ENCODE measurements around the gene NDUFB10. TPM values are rescaled to one million over a fixed set of nuclear protein-coding genes. Genes with fewer than 3 reads are reported as not detected.

Gene NDUFB10
- total RNA-seq, 2 donors from 2014 or later = 112 to 116 TPM

DNA sequence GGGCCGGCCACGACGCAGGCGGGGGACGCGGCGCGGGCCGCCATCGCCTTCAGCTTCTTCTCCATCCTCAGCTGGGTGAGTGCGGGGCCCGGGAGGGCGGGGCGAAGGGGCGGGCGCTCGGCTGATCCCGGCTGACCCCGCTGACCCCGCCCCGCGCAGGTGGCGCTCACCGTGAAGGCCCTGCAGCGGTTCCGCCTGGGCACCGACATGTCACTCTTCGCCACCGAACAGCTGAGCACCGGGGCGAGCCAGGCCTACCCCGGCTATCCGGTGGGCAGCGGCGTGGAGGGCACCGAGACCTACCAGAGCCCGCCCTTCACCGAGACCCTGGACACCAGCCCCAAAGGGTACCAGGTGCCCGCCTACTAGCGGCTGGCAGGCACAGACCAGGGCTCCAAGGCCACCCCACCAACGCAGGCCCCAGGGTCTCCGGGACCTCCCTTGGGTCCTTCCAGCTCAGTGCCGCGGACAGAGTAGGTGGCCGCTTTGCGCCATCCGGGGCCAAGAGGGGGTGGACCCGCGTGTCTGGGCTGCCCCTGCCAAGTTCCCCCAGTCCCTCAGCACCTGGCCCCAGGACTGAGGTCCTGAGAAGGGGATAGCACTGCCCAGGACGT, 33.5 kb downstream of the NDUFB10 start:
- intact Hi-C loops (cut with DNase I) = no loop called here
- DNase-seq (ENCODE audit: low spot score) = no peak

DNA sequence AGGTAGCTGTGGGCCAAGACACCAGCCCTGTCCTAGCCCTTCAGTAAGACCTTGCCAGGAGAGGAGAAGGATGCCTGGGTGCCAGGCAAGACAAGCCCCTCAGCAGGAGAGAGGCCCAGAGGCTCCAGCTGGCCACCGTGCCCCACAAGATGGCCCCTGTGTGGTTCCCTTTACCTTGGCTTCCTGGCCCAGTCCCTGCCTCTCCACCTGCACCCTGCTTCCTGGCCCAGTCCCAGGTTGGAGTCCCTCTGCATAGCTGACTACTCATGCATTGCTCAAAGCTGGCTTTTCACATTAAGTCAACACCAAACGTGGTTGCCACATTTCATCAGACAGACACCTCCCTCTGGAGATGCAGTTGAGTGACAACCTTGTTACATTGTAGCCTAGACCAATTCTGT, 34.4 kb downstream of the NDUFB10 start:
- intact Hi-C loops (cut with DNase I) = no loop called here
- no peak for DNase-seq (ENCODE audit: low spot score)

DNA sequence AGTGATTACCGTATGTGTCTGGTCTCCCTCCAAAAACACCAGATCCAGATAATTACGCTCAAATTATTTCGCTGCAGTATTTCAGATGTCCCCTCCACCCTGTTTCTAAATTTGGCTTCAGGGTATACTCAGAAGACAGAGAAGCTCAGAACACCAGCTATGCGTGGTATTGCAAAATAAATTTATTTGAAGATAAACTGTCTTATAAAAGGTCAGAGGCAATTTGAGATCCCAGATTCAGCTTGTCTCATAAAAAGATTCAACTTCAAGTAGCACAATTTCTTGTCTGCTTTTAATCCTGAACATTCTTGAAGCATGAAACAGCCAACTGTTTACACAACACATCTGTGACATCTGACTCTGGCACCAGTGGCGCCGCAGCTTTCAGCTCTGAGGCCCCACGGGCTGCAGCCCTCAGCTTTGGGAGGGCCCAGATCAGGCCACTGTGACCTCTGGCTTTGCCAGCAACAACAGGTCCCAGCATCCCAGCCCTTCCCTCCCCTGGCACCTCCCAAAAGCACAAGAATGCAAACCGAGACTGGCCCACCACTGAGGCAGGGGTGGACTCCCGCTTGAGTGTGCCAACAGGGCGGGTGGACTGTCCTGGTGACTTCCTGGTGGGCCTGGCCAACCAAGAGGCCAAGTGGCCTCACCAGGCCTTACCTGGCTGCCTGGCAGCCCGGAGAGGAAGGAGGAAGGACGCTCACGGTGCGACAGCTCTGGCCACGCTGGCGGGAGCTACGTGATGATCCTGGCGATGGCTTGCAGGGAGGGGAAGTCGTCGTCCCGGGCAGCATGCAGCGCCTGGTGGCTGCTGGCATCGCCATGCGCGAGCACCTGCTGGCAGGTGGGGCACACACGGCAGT, 38.4 kb downstream of the NDUFB10 start:
- DNase-seq (ENCODE audit: low spot score) = no peak

DNA sequence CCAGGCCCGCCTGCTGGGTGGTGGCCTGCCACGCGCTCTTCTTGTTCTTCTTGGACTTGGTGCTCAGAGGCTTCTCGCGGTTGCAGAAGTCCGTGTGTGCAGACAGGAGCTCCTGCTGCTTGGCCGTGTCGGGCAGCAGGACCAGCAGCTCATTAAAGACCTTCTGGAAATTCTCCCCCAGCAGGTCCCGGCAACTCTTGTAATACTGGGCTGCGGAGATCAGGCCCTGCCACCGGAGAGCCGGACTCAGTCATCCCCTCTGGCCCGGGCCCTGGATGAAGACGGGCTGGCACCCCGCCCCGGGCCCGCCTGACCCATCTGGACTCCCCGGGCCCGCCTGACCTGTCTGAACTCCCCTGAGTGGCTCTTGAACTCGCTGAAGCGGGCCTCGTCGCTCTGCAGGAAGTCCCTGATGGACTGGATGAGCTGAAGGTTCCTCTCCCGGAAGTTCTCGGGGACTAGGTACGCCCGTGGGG, 39.1 kb downstream of the NDUFB10 start:
- no peak for DNase-seq (ENCODE audit: low spot score)
- intact Hi-C loops (cut with DNase I) = no loop called here

More for the DNA sequence above, 38.4 kb downstream of the NDUFB10 start:
- intact Hi-C loops (cut with DNase I) = no loop called here

DNA sequence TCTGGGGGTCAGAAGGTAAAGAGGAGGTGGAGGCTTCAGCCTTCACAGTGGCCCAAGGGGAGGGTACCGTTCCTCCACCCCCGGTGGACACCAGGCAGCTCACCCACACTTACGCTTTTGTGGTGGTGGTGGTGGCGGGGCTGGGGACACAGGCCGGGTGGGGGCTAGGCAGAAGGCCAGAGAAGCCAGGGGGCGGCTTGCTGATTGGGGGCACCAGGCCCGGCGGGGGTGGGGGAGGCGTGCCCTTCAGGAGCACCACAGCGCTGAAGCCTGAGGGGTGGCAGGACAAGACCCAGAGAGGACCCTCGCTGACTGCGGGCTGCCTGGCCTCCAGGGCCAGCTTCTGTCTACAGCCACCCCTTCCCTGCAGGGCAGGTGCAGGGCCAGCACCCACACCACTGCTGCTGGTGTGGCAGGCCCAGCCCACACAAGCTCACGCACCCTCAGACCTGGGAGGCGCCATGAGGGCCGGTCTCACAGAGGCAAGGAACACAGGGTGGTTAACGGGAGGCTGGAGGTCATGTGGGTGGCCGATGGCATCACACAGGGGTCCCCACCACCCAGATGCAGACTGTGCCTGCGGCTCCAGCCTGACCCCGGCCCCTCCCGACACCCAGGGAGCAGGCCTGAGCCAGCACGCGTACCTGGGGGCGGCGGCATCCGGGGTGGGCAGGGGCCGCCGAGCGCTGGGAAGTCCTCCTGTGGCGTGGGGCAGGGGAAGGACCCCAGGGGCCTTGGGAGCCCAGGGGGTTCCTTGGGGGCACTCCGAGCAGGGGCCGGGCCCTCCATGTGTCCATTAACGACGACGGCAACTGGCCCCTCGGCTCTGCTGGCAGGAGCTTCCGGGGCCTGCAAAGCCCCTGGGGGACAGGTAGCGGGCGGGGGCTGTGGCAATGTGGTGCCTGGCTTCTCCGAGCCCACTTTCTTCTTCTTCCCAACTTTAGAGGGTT, 39.8 kb downstream of the NDUFB10 start:
- intact Hi-C loops (cut with DNase I) = no loop called here
- DNase-seq (ENCODE audit: low spot score) = no peak

DNA sequence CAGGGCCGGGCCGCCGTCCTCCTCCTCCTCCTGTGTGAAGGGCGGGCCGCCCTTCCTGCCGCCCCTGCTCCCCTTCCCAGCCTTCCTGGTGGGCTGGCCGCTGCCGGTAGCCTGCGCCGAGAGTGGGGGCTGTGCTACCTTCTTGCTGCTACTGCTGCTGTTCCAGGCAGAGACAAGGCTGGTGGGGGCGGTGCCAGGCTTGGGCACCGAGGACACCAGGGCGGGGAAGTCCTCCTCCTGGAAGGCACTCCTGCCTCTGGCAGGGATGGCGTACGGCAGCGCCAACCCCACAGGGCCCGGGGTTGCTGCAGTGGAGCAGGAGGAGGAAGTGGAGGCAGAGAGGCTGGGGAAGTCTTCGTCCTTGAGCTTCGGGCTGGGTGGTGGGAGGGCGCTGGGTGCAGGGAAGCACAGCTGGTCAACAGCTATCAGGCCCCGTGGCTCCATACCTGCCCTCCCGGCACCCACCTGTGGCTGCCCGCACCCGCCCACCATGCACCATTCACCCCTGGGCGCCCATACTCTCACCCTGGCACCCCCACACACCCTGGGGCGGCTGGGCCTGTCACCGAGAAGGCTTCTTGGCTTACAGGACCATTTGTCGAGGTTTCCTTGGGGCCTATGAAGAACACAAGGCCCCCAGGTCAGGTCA, 40.7 kb downstream of the NDUFB10 start:
- intact Hi-C loops (cut with DNase I) = no loop called here
- DNase-seq (ENCODE audit: low spot score) = no peak

DNA sequence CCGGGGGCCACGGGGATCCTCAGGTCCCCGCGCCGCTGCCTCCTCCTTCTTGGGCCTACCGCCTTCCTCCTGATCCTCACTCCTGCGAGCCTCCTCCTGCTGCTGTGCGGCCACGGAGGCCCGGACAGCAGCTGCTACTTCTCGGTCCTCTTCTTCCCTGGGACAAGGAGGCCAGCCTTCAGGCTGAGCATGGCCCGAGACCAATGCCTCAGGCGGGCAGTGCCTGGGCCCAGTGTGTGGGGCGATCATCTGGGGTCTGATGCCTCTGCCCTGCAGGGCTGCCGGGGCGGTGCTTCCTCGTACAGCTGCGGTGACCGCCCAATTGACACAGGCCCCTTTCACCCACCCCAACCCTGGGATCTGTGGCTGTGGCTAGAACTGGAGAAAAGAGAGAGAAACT, 41.7 kb downstream of the NDUFB10 start:
- DNase-seq (ENCODE audit: low spot score) = no peak
- intact Hi-C loops (cut with DNase I) = no loop called here

DNA sequence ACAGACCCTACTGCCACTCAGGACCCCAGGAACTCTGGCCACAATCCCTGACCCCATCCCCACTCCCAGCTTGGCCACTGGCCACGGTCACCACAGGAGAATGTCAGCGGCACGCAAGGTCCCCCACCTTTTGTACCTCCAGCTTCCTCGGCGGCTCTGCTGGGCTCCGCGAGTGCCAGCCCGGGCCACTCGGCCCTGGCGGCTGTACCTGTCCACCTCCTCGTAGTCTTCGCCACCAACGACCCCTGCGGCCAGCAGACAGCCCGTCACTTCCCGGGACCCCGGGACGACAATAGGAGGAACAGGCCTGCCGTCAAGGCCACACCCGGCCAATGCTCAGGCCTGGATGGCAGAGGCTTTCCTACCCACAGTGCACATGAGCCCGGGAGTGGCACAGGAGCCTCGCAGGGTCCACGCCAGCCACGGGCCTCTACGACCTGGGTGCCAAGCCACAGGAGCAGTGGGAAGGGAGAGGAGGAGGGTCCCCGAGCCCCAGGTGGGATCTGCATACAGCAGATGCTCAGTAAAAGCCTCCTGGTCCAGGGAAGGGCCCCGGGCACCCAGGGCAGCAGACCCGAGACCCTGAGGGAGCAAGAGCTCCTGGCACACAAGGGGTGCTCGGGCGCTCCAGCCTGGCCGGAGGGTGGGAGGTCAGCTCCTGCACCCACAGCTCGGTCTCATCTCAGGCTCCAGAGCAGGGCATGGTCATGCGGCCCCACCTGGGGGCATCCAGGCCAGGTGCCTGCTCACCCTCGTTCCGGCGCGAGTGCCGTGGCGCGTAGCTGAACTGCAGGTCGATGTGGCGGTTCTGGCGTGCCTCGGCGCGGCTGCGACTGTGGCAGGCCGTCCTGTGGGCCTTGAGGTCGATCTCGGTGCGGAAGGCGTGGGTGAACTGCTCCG, 42.4 kb downstream of the NDUFB10 start:
- DNase-seq (ENCODE audit: low spot score) = no peak
- intact Hi-C loops (cut with DNase I) = no loop called here

DNA sequence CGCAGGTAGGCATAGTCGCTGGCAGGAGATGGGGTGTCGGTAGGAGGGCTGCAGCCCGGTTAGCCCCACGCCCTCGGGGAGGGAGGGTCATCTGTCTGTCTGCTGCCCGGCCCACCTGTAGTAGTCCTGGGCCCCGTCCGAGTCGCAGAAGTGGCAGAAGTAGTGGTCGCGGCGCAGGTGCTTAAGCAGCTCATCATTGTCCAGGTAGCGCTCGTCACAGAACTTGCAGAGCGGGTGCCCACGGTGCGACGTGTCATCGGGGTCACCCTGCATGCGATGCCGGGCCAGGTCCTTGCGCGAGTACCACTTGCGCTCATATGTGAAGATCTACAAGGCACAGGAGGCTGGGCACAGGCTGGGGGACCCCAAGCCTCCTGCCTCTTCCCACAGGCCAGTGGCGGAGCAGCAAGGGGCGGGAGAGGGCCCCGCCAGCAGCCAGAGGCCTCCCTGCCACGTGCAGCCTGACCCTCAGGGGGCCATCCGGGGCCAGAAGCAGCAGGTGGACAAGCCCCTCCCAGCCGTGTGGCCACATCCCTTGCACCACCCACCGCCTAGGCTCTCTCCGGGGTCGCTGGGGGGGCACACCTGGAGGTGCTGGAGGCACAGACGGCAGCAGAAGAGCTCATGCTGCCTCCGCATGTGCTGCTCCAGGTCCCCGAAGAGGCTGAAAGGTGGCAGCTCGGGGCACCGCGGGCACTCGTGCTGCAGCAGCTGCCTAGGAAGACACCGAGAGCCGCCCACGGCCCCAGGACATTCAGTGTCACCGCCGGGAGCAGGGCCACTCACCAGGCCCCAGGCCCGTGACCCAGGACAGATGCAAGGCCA, 43.3 kb downstream of the NDUFB10 start:
- intact Hi-C loops (cut with DNase I) = no loop called here
- DNase-seq (ENCODE audit: low spot score) = no peak

DNA sequence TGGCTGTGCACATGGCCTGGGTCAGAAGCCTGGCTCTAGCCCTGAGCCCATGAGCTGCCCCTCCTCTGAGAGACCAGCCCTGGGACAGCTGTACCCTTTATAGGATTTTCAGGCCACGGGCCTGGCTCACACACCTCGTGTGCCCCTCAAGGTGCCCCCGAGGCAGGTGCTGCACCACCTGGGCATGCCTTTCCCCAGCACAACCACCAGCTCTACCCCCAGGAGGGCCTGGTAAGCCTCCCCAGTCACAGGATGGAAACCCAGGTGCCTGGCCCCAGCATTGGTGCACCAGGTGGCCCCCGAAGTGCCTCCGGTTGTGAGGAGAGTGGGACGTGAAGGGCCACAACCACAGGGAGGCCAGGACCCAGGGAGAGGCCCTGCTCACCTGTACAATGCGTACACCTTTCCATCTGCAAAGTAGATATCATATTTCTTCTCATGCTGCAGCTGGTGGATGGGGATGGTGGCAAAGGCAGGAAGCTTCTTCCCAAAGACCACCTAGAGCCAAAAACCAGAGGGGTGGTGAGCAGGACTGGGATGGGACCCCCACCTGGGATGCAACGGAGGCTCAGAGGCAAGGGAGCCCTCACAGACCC, 44.0 kb downstream of the NDUFB10 start:
- no peak for DNase-seq (ENCODE audit: low spot score)
- intact Hi-C loops (cut with DNase I) = no loop called here

DNA sequence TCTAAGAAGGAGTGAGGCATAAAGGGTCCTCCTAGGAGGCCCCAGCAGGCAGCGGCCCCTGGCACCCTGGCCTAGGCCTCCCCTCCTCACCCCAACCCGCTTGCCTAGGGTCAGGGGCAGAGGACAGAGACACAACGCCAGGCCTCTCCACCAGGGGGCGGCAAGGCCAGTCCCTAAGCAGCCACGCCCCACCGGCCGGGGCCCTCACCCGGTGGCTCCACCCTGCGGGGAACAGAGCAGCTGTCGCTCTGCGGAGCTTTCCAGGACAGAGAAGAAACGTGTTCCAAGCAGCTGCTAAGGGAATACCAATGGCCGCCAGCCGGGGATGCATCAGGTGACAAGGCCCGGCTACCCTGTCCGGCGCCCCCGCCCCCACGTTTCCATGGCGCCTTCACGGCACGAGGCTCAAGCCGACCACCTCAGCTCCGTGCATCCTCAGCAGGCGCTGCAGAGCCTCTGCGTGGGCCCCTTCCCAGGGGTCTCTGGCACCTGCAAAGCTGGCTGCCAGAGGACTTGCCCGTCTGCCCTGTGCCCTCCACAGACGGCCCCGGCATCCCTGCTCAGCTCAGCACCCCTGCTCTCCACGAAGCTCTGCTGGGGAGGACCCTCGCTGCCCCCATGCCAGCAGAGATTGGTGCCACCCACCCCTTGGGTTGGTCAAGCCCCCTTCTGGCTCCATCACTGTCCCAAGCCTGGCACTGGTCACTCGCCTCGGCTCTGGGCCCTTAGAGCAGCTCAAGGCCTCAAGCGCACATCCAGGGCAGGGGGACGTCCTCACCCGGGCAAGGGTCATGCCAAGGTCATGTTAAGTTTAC, 44.7 kb downstream of the NDUFB10 start:
- intact Hi-C loops (cut with DNase I) = no loop called here

DNA sequence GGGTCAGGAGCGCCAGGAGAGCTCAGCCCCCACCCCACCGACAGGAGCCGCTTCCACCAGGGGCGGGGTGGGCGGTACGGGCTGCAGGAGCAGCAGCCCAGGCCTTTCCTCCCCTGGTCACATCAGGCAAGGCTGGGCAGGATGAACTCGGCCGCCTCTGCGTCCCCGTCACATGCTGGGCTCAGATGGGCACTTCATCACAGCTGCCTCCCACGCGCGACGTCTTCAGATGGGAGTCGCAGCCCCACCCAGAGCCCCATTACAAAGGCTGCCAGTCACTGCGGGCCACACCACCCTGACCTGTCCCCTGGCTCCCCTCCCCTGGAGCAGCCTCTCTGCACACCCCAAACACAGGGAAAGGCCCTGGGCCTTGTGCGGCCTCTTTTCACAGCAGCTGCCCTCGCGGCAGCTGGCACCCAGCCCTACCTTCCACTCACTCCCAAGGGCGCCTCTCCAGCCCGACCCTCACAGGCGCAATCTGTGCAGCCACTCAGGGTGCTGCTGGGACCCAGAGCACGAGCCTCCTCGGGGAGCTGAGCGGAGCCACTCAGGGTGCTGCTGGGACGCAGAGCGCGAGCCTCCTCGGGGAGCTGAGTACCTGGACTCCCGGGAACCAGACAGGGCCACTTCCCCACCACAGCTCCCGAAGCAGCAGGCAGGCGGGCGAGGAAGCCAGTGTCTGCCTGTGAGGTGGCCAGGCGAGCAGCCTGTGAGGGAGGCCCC, 45.6 kb downstream of the NDUFB10 start:
- DNase-seq (ENCODE audit: low spot score) = no peak
- intact Hi-C loops (cut with DNase I) = no loop called here

More for the DNA sequence above, 44.7 kb downstream of the NDUFB10 start:
- peak; percentile 96 for DNase-seq (ENCODE audit: low spot score)

DNA sequence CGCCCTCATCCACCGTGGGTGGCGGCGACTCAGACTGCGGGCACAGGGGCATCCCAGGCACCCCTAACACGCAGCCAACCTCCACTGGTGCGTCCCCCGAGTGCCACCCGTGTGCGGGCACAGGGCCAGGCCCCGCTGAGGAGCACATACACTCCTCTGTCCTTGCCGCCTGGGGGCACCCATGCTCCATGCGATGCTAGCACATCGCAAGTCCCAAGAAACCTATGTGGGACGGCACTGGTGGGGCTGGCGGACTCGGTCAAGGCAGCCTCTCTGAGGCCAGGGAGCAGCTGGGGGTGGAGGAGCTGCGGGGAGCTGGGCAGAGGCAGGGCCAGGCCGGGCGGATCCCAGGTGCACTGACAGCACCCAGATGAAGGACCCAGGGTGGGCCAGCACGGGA, 46.3 kb downstream of the NDUFB10 start:
- no peak for DNase-seq (ENCODE audit: low spot score)
- intact Hi-C loops (cut with DNase I) = no loop called here

DNA sequence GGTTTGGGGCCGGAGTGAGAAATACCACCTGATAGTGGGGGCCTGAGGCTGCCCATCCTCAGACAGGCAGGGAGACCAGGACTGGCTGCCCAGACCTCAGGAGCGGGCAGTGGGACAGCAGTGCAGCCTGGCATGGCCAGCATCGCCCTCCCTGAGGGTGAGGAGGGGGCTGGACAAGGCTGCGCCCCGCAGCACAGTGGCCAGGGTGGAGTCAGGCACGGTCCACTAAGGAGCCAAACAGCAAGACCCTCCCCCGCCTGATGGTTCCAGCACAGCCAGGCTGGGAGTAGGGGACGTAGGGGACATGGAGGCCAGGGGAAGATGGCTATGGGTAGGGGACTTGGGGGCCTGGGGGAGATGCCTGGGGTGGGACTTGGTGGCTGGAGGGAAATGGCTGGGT, 47.0 kb downstream of the NDUFB10 start:
- intact Hi-C loops (cut with DNase I) = no loop called here
- no peak for DNase-seq (ENCODE audit: low spot score)

DNA sequence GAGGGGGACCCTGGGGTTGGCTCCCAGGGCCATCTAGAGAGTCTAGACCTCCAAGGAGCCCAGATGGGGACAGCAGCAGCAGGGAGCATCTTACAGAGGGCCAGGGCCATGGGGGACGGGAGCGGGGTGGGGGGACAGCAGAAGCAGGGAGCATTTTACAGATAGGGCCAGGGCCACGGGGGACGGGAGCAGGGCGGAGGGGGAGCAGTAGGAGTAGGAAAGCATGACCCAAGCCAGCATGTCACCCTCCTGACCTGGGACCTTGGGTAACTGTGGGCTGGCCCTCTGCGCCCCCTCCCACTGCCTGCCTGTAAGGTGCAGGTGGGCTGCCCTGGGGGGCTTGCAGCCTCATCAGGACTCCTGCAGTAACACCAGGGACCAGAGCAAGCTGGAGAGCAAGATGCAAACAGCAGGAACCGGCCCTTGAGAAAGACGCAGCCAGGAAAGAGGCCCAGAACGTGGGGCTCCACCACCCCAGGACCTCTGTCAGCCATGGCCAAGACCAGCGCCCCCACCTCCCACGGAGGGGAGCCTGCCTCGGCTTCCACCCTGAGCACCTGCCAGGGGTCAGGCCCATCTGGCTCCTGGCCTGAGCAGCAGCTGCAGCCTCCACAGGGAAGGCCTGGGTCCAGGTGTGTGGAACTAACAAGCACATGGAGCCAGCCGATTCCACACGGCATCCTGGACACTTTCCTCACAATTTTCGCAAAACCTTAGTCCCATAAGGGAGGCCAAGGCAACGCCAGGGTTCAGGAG, 47.9 kb downstream of the NDUFB10 start:
- intact Hi-C loops (cut with DNase I) = no loop called here
- no peak for DNase-seq (ENCODE audit: low spot score)

Measured in posterior vena cava (tissue), 2 donors.